ENCODE data around the gene PFN3. TPM values are rescaled to one million over a fixed set of nuclear protein-coding genes. Genes with fewer than 3 reads are reported as not detected.
"Not testable (repeated sequence)": the region's sequence is repeated elsewhere in the genome, so short reads cannot be mapped to it uniquely, and the experiment has no call there.

Gene PFN3
- total and polyA plus RNA-seq, 8 donors, result not detected

- no peak for FAIRE-seq
- TF ChIP-seq CTCF (IDR thresholded peaks at IDR 0.05), result no peak
- DNase-seq, result peak in 2 of 6 donors; percentile 29 to 32
- Histone ChIP-seq H3K27me3 (no peaks in the 10 kb centered on the region), H3K9me3 (no peaks in the 10 kb centered on the region), H3K27ac (peak overlapping the region in 1 of 4 donors; percentile 36), H3K4me1 (peaks cover 9 to 19% (median 9%) of the 10 kb centered on the region in 3 donors), H3K36me3 (no peaks in the 10 kb centered on the region), H3K4me3 (no peak overlapping the region)
- ATAC-seq, result no peak
- intact Hi-C loops (cut with DNase I), result no loop called here
- WGBS, 2 donors, result 87 to 91% methylated on average over 6 of the region's 6 CpGs
Observed at GRCh38 chr5:177361418-177362291, 38.8 kb downstream of the PFN3 start.

GRCh38 chr5:177360740-177361139 is 39.7 kb downstream of the PFN3 start:
- intact Hi-C loops (cut with DNase I); H3K27ac ChIP-seq; H3K27me3 ChIP-seq; H3K36me3 ChIP-seq; H3K4me3 ChIP-seq; H3K9me3 ChIP-seq; ATAC-seq; FAIRE-seq: not testable (repeated sequence)
- 92 to 94% methylated on average over 7 of the region's 7 CpGs for WGBS, 2 donors
- peaks cover under 1 to 12% (median 3%) of the 10 kb centered on the region in 3 donors for H3K4me1 ChIP-seq
- peak in 2 of 6 donors; percentile 27 to 45 for DNase-seq

GRCh38 chr5:177359860-177360259 is 40.6 kb downstream of the PFN3 start:
- no peak for FAIRE-seq
- peak in 2 of 6 donors; percentile 13 to 24 for DNase-seq
- Histone ChIP-seq H3K27ac (no peak overlapping the region), H3K4me1 (peaks cover 0 to 7% (median 0%) of the 10 kb centered on the region in 3 donors), H3K27me3 (no peaks in the 10 kb centered on the region), H3K9me3 (no peaks in the 10 kb centered on the region), H3K4me3 (no peak overlapping the region), H3K36me3 (no peaks in the 10 kb centered on the region)
- ATAC-seq, result no peak
- TF ChIP-seq CTCF (IDR thresholded peaks at IDR 0.05), result no peak
- intact Hi-C loops (cut with DNase I), result no loop called here
- 66 to 75% methylated on average over 3 of the region's 3 CpGs for WGBS, 2 donors

- no peaks in the 10 kb centered on the region for H3K27me3 ChIP-seq
- peaks cover 0 to 7% (median 0%) of the 10 kb centered on the region in 3 donors for H3K4me1 ChIP-seq
- H3K36me3 ChIP-seq, result no peaks in the 10 kb centered on the region
- H3K9me3 ChIP-seq, result no peaks in the 10 kb centered on the region
- H3K27ac ChIP-seq, result no peak overlapping the region
- no peak for TF ChIP-seq CTCF (IDR thresholded peaks at IDR 0.05)
- intact Hi-C loops (cut with DNase I), result no loop called here
- peak in 2 of 6 donors; percentile 14 to 54 for DNase-seq
- FAIRE-seq, result no peak
- H3K4me3 ChIP-seq, result no peak overlapping the region
- 69 to 79% methylated on average over 6 of the region's 6 CpGs for WGBS, 2 donors
- no peak for ATAC-seq
Observed at GRCh38 chr5:177359451-177359851, 41.0 kb downstream of the PFN3 start.

GRCh38 chr5:177358370-177358819 is 42.1 kb downstream of the PFN3 start:
- intact Hi-C loops (cut with DNase I), result no loop called here
- H3K4me3 ChIP-seq, result peak overlapping the region in 1 of 4 donors; percentile 39
- H3K9me3 ChIP-seq, result no peaks in the 10 kb centered on the region
- H3K36me3 ChIP-seq, result no peaks in the 10 kb centered on the region
- H3K27me3 ChIP-seq, result no peaks in the 10 kb centered on the region
- DNase-seq (peak in 1 of 6 donors; percentile 12), ATAC-seq (no peak), FAIRE-seq (no peak)
- no peak for TF ChIP-seq CTCF (IDR thresholded peaks at IDR 0.05)
- WGBS, 2 donors, result 22 to 23% methylated on average over 5 of the region's 5 CpGs
- H3K4me1 ChIP-seq, result peaks cover 0 to 2% (median 0%) of the 10 kb centered on the region in 3 donors
- H3K27ac ChIP-seq, result no peak overlapping the region

Measured in pancreas (tissue), 10 donors.